Activated CD4-positive, alpha-beta T cell treated with anti-CD3 and anti-CD28 coated beads, Interleukin-2, amount 50 U/mL, for 16 hours (primary cell): ENCODE measurements around the gene DOCK1.

Experiments
- DNase-seq: peaks from one replicate; pipeline ENCODE4 v3.0.0-alpha.2; 2020

DOCK1 gene

GRCh38 chr10:127013211-127013656 lies 108.0 kb downstream of the DOCK1 start:
- no peak for DNase-seq

DNA sequence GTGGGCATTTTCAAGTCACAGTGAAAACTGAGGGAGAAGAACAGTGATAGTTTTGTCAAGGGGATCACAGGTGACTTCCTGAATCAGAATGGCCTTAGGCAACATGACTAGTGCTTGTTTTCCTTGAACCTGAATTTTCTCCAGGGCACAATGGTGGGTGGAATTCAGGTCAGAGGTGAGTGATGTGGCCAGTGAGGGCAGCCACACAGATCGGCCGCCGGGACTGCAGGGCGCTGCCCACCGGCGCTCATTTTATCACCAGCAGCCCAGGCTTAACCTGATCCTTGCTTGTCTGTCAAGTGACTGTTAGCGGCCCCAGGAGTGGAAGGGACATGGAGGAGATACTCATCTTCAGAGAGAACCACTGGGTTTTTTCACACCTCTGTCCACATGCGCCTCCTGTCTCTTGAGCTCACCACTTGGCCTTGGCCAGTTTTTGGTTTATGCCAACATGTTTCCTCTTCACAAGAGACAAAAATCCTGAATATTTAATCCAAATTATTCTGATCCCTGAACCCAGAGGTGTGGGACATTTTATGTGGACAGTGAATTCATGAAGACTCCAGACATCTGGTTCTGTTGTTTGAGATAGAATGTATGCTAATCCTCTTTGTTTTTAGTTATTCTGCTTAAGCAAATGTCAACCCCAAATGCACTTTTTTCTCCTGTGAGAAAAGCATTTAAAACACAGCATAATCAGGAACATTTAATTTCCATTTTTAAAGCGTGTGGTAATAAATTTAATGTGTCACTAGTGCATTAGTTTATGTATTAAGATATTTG lies 108.7 kb downstream of the DOCK1 start:
- no peak for DNase-seq

DNA sequence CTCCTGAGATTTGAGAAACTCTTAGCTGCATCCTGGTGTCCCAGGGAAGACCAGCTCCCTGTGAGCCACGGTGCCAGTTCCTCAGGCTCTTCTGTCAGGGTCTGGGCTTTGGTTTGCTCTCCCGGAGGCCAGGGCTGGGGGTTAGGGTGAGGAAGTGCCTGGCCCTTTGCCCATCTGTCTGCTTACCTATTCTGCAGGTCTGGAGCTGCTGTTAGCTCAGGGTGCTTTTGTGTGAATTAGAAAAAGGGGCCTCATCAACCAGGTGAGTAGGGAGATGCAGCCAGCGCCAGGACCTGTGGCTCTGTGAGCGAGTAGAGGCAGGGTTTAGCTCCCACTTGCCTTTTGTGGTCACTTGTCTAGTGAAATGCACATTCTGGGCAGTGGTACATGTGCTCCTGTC lies 109.4 kb downstream of the DOCK1 start:
- no peak for DNase-seq

DNA sequence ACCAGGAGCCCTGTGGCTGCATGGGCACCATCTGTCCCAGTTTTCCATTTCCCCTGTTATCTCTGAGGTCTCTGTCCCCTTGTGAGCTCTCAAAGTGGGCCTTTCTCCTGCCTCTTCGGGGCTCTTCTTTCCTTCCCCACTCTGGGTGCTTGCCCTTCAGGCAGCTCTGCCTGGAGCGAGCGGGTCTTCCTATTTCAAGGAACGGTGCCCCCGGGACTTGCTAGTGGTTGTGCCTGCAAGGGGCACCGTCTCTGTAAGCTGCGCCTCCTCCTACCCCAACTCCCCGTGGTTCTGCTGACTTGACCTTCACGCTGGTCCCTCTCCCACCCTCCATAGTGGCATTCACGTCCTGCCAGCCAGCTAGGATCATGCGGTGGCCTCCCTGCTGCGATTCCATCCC lies 110.1 kb downstream of the DOCK1 start:
- no peak for DNase-seq

- no peak for DNase-seq
Measured at GRCh38 chr10:127016331-127016730, 111.1 kb downstream of the DOCK1 start.

DNA sequence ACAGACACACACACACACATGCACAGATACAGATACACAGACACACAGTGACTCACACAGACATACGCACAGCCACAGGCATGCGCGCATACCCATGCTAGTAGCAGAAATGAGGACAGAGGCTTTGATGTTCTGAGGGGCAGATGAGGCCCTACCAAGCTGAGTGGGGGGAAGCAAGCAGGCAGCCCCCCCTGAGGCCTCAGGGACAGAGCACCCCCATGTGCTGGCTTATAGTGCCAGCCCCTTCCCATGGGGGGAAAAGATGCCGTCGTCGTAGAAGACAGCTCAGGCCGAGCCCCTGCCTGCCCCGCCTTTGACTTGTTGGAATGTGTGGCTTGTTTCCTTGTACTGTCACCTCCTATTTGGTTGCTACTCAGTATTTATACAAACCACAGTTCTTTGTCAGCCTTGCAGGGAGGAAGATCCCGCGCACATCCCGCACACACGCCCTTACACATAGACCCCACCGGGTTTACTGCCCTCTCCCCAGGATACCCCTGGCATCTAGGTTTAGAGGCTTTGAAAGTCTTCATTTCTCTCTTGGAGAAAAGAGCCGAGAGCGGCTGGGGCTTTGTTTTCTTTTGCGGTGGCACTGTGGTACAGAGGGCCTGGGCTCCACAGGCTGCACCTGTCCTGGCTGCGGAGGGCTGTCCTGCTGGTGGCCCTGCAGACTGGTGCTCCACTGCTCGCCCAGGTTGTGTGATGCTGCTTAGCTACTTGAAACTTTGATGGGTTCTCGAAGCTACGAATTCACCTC lies 112.5 kb downstream of the DOCK1 start:
- DNase-seq: no peak

DNA sequence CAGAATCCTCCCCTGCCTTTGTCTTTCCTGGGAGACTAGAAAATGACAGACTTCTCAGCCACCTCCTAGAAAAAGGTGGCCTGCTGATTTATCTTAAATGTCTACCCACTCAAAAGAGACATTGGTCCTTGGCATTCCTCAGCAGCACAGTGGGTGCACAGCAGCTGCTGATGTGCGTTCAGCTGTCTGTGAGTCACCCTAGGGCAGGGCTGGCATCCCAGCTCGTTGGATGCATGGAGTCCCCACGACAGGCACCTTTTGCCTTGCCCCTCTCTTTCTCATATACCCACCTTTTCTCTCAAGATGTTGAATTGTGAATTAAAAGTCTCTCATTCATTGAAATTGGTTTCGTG lies 113.0 kb downstream of the DOCK1 start:
- DNase-seq: no peak

GRCh38 chr10:127018766-127019165 lies 113.5 kb downstream of the DOCK1 start:
- DNase-seq: no peak

DNA sequence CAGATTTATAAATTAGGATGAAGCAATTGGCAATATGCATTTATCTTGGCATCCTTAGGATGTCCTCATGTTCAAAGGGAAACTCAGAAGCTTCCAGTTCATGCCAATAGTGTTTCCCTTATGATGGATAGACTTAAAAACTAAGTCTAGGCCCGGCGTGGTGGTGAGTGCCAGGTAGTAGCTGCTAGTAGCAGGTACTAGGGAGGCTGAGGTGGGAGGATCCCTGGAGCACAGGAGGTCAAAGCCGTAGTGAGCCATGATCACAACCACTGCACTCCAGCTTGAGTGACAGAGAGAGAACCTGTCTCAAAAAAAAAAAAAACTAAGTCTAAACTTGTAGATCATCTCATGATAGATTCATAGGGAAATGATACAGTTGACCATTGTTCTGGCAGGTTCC lies 115.0 kb downstream of the DOCK1 start:
- DNase-seq: no peak

- DNase-seq: no peak
Measured at GRCh38 chr10:127021801-127022200, 116.6 kb downstream of the DOCK1 start.

DNA sequence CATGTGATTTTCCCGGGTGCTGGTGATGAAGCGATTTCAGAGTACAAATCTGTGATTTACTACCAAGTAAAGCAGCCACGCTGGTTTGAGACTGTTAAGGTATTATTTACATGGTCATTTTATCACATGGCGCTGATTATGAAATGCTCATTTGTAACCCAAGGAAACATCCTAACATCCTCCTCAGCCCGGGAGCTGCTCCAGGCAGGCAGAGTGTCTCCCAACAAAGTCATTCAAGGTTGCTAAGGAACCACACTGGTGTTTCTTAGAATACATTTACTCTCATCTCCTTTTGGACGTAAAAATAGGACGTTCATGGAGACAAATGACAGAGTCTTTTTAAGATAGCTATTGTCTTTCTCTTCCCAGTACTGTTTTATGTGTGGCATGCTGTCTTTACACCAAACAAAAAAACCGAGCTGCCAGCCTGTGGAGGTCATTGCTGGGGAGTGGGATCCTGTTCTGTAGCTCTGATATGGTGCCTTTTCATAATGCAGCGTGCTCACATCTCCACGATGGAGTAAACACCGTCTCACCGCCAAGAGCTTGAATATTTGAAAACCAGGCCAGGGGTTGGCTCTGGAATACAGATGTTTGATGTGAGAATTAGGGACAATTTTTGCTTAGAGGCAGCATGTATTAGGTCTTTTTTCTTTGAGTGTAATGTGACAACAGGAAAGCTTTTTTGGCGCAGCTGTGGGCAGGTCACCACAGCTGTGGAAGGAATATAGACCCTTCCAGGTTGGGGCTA lies 119.6 kb downstream of the DOCK1 start:
- no peak for DNase-seq

DNA sequence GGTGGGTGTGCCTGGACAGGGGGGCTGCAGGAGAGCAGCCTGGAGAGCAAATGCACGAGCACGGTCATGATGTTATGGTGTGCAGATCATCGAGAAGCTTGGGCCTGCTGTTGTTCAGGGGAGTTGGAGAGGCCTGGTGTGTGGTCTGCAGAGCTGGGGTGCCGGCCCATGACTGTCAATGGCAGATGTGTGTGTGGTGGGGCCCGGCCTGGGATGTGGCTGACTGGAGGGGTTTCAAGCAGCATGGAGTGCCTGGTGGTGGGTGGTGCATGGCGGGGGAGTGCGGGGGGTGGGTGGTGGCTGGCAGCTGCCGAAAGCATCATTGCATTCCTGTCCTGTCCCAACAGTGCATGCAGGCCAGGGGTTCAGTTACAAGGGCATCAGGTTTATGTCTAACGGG lies 122.6 kb downstream of the DOCK1 start:
- DNase-seq: no peak

GRCh38 chr10:127028556-127028955 lies 123.3 kb downstream of the DOCK1 start:
- DNase-seq: no peak

DNA sequence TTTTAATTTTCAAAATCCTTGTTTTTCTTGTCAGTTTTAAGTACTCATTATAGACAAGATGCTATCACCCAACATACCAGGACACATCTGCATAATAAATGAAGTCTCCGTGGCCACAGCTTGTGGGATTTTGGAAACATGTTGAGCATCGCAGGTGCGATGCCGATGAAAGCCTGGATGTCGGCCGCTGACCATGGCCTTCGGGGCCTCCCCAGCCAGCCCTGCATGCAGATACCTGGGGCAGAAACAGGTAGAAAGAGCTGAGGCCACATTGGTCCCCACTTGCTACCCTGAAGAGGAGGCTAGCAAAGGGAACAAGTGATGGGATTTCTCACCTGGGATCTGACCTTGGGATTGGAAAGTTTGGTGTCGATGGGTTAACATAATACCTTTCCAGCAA lies 123.8 kb downstream of the DOCK1 start:
- no peak for DNase-seq

DNA sequence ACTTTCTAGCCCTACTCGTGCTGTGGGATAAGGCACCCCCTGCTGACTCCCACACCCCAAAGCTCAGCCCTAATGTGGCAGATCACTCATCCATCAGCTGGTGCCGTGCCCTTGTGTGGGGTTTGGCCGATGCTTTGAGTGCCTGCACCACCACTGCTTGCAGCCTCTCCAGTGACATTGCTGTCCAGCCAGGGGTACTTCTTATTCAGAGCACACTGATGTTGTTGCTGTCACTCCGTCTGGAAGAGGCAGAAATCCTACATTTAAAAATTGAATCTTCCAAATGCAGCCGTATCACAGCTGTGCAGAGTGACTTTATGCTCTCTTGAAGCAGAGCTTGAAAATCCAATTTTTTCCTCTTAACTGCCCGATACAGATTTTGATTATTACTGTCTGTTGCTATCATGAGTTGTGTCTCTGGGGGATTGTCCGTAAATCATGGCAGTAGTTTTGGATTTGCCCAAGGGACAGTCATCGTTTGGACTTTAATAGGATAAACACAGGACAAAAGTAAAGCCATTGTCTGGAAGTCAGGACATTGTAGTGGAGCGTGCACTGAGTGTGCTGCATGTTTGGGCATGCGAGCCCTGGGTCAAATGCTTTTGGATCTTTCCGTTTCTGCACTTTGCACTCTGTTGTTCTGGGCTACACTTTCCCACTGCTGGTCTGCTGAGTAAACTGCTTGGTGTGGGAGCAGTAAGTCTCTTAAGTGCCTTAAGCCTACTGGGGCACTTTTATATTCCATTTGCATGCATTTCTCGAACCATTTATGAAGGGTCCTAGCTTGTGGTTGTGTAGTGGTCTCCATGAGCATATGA lies 128.2 kb downstream of the DOCK1 start:
- DNase-seq: no peak

DNA sequence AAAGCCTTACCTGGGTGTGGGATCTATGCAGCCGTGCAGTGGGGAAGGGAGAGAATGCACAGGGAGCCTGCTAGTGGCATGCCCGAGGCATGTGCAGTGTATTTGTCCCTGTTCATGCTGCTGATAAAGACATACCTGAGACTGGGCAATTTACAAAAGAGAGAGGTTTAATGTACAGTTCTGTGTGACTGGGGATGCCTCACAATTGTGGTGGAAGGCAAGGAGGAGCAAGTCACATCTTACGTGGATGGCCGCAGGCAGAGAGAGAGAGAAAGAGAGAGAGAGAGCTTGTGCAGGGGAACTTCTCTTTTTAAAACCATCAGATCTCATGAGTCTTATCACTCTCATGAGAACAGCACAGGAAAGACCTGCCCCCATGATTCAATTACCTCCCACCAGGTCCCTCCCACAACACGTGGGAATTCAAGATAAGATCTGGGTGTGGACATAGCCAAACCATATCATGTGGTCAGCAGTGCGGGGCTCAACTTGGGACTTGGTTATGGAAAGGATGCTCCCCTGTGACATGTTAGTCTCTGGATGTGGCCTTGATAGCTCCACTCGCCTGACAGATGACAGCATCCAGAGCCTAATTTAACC lies 128.9 kb downstream of the DOCK1 start:
- no peak for DNase-seq

GRCh38 chr10:127034790-127035189 lies 129.6 kb downstream of the DOCK1 start:
- DNase-seq: no peak

DNA sequence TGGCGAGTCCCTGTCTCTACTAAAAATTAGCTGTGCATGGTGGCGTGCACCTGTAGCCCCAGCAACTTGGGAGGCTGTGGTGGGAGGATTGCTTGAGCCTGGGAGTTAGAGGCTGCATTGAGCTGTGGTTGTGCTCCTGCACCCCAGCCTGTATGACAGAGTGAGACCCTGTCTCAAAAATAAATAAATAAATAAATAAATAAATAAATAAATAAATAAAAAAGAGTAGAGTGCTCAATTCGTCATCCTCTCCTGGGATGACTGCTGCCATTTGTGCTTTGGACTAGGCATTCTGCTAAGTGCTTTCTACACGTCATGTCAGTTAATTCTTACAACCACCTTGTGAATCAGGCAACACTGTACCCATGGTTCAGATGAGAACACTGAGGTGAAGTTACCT lies 130.6 kb downstream of the DOCK1 start:
- no peak for DNase-seq

DNA sequence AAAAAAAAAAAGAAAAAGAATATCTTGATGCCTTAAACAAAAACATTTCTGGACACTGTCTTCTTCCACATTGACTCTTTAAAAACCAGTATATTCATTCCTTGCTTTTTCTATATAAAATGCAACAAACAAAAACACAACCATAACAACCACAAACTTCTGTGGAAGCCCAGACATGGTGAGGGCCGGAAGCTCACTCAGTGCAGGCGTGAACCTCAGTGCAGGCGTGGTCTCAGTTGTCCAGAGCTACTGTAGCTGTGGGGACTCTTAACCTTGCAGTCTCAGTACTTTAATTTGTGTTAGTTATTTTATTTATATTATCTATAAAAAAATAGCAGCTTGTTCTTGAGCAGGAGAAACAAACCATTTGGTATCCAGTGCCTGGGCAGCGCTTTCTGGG lies 131.8 kb downstream of the DOCK1 start:
- DNase-seq: no peak

- no peak for DNase-seq
Measured at GRCh38 chr10:127039435-127039834, 134.2 kb downstream of the DOCK1 start.

DNA sequence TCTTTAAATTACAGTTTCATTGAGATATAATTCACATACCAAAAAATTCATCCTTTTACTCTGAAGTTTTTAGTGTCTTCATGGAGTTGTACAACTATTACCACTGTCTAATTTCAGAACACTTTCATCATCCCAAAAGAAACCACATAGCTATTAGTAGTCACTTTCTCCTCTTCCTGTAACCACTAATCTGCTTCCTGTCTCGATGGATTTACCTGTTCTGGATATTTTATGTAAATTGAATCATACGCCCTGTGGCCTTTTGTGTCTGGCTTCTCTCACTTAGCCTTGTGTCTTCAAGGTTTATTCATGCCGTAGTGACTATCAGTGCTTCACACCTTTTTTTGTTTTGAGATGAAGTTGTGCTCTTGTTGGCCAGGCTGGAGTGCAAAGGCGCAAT lies 135.5 kb downstream of the DOCK1 start:
- DNase-seq: no peak

DNA sequence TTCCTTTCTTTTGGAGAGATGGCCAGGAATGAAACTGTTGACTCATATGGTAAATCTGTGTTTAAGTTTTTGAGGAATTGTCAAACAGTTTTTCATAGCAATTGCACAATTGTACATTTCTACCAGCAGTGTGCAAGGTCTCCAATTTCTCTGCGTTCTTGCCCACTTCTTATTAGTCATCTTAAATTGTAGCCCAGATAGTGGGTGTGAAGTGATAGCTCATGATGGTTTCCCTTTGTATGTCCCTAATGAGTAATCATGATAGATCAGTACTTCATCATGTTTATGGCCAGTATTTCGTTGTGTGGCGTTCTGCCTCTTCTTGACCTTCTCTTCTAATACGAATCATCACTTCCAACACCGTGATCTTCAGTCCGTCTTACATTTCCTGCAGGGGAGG lies 136.3 kb downstream of the DOCK1 start:
- no peak for DNase-seq

DNA sequence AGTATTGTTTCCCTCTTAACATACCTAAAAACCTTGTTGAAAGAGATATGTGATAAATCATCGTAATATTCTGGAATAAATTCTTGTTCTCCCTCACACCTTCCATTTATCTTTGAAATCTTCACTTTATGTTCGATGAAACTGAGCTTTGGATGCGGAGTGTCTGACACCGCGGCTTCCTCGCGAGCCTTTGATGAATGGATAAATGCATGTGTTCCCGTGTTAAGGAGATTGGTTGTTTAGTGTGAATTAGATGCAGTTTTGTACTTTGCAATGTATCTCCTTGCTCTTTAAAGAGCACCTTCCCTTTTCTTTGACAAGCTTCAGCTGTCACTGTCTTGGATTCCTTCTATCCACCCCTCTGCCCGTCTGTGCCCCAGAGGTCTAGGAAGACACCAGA lies 138.1 kb downstream of the DOCK1 start:
- no peak for DNase-seq
